CD4-positive, alpha-beta T cell treated with Interleukin-4 for 1 hour (primary cell): ENCODE results near the gene HSPA12B.

Experiments
- DNase-seq, 2 donors: peaks; one replicate each; pipeline ENCODE4 v3.0.0-alpha.2; 2020 to 2022

HSPA12B gene

DNA sequence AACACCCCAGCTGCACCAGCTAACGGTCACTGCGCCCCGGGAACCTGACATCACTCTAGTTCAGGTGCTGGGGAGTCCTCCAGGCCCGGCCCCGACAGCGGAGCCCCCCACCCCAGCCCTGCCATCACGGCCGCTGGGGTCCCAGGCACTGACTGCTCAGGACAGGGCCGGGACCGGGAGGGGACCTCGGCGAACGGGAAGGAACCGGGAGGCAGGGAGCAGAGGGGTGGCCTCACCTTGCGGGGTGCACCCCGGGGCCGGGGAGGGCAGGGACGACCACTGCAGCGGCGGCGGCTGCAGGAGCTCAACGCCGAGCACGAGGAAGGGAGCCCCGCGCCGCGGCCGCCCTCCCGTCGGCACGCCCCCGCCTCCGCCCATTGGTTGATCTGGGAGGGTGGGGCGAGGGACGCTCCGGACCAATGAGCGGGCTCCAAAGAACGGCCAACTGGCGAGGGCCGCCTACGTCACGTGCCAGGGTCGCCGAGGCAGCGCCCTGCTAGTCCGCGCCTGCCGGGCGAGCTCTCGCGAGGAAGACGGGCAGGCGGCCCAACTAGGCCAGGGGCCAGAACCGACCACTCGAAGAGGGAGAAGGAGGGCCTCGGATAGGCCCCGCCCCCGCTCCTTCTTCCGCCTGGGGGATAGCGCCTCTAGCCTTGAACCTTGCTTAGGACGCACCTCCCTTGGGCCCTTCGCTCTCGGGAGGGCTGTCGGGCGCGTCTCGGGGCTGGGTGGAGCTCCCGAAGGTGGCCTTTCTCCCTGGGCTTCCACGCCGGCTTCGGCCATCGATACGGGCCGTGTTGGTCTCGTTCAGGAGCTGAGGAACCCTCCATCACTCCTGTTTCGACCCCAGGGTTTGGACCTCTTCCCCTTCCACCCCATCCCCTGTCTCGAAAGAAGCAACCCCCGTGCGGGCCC is 35.2 kb downstream of the HSPA12B start, which contains the start of gene ADISSP:
TSS of gene ADISSP (minus strand) at position 327 of the 915 bp plus-strand sequence. CDS start 7,653 bp downstream, outside the sequence.
- DNase-seq, result peak; percentile 98

DNA sequence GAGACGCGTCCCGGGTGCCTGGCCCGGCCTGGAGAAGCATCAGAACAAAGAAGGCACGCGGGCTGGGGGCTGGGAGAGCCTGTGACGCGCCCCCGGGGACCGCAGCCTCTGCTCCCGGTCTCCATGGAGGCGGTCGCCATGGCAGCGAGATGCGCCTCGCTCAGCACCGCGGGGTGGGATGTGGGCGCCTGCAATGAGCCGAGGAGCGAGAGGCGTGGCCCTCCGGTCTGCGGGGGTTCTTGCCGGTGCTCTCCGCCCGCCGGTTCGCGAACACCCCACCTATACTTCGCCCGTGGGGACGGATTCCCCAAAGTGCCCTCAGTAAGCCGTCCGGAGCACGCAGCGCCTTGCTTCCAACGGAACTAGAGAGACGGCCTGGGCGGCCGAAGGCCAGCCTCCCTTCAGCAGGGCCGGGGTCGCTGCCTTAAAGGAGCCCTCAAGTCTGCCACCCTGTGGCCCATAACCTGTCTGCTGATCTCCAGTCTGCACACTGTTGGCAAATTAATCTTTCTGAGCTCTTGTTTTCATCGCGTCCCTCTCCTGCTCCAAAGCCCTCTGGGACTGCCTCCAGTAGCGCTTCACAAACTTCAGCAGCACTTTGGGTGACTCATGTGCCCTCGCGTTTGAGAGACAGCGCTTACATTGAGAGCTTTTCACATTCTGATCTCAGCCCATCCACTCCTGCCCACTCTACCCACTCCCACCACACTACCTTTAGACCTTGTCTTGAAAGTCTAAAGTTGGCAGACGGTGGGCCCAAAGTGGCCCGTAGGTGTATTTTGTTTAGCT is 36.1 kb downstream of the HSPA12B start:
- peak; percentile 86 to 88 for DNase-seq

DNA sequence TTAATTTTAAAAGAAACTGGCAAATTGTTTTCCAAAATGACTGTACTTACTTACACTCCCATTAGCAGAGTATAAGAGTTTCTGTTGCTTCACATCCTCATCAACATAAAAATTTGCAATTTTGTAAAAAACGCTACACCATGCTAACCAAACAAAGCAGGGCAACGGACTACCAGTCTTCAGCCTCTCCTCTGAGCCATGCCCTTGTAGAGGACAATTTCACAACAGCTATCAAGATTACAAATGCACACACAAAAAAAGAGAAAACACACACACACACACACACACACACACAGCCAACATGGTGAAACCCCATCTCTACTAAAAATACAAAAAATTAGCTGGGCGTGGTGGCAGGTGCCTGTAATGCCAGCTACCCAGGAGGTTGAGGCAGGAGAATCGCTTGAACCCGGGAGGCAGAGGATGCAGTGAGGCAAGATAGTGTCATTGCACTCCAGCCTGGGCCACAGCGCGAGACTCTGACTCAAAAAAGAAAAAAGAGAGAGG is 39.1 kb downstream of the HSPA12B start:
- no peak for DNase-seq

DNA sequence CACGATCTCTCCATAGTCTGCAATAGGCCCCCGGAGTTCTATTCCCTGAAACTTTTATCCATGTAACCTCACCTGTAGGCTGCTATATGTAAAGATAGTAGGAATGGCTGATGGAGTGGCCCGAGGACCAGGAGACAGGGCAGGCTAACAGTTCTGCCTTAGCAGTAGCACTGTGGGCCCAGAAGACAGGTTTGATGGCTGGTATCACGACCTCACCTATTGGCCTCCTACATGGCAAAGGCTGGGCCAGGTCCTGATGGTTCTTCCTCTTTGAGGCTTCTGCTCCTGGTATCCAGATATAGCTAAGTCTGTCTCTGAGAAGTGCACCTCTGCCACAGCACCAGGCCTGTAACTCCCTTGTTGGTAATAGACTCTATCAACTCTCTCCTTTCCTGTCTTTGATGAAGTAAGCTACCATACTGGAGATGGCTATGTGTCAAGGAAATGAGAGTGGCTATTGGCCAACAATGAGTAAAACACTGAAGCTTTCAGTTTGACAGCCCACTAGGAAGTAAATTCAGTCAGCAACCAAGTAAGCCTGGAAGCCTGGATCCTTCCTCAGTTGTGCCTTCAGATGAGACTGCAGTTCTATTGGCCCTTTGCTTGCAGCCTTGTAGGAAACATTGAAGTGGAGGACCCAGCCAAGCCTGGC is 43.1 kb downstream of the HSPA12B start:
- DNase-seq, result no peak

DNA sequence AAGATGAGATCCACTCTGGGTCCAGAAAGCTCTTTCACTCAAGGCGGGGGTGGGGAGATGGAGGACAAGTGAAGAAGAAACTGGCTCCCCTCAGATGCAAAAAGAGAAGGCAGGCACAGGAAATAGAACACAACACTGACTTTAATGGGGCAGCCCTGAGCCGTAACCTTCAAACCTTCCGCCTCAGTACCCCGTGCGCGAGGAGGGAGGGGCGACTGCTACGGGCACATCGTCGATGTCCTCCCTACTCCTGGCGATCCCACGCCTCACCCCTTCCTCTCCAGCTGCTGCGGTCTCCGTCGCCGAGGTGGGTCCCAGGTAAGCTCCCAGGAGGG is 44.9 kb downstream of the HSPA12B start:
- no peak for DNase-seq

DNA sequence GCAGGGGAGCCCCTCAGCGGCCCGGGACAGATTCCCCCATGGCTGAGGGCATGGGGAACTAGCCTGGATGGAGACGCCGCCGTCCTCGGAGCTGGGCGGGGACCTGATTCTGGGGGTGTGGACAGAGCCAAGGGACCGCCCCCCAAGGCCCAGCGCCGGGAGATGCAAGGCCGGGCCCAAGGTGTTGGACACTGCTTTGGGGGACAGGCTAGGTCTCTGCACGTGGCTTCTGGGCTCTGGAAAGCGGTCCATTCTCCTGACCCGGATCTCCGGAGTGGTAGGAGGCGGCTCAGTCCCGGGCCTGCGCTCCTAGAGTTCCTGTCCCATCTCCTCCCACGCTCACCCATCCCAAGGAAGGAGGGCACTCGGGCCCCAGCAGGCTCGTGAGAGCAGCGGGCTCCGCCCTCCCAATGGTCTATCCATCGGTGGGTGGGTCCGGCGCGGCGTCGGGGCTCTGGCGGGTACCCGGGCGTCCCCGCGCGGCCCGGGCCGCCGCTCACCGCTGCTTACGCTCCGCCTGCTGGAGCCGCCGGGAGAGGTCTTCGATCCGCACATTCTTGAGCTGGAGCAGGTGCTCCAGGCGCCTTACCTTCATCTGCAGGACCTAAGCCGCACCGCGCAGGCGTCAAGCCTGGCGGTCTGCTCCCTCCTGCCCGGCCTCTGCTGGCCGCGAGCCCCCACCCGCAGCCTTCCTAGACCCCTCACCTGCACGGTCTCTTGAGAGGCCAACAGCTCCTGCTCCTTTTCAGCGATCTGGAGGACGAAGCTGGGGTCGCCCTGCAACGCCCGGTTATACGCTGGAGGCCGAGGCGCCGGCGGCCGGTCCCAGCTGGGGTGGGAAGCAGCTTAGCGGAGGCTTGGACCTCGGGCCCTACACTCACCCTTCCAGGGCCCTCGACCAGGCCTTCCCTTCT is 45.5 kb downstream of the HSPA12B start:
- DNase-seq, result peak; percentile 46 to 50

DNA sequence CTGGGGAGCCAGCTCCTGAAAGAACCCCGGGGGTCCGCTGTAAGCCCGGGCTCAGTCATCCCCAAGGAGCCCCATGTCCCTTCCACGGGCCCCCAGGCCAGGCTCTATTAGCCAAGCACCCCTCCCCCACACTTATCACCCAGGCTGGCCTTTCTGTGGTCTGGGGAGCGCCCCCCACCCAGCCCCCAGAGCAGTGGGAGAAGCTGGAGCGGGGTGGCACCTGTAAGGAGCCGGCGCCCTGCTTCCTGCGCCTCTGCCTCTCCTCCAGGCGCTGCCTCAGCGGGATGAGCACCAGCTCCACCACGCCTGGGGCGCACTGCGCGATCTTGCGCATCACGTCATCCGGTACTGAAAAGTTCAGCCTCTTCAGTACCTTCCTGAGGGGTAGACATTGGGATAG is 46.5 kb downstream of the HSPA12B start:
- no peak for DNase-seq

DNA sequence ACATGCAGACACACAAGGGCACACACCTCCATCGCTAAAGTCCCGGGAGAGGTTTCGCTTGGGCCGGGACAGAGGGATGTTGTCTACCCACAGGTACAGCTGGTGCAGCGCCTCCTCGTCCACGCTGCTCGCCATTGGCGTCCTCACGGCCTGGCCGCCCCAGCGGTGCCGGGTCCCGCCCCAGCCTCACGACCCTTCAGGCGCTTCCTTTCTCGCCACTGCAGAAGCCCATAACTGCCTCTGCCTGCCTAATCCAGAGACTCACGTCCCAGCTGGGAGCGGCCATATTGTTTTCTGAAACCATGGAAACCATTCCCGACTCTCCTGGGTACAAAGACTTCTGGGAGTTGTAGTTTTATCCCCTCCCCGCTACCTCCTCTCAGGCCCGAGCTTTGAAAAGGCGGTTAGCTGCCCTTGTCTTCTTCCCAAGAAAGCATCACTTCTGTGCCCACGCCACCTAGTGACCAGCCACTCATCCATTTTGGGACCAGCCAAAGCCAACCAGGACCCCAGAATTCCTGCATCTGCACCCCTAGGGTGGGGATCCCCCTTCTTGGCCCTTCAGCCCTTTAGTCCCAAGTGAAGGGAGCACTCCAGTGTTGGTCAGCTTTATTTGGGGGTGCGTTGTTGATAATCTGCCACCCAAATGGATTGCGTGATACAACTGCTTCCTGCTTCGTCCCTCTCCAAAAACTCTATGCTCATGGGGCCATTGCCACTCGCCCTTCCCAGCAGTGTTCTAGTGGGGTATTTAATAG is 48.8 kb downstream of the HSPA12B start, which contains the start of gene SPEF1:
TSS of gene SPEF1 (minus strand) at position 296 of the 758 bp plus-strand sequence. CDS start at position 135, 161 bp downstream.
- DNase-seq, result peak; percentile 70 to 79

DNA sequence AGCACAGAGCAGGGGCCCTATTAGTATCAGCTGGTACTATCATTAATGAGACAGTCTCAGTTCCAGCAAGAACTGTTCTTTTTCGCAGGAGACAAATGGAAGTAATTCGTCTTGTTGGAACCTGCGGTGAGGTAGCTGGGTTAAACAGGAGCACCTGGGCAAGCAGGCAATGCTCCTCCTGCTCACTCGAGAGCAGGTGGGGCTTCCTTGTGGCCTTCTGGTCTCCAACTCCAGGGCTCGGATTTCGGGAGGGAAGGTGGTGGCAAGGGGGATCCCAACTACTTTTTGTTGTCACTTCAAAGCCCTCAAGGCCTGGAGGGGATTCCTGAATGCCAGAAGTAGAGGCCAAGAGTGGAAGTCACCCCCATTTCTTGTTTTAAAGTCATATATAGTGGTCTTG is 50.1 kb downstream of the HSPA12B start:
- no peak for DNase-seq

DNA sequence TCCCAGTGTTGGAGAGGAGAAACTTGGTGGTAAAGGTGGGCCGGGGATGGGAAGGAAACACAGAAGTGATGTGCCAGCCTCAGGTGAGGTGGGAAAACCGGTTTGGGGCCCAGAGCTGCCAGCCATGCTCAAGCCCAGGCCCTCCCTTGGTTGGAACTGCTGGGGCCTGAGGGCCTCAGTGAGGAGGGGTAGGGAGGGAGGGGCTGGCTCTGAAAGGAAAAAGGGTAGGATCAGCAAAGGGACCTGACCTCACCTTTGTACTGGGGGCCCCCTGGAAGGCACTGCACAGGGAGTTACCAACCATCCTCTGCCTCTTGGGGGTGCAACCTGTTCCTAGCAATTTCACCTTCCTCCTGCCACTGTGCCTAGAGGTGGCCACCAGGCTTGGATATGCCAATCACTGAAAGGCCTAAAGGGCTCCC is 50.6 kb downstream of the HSPA12B start:
- DNase-seq, result no peak

DNA sequence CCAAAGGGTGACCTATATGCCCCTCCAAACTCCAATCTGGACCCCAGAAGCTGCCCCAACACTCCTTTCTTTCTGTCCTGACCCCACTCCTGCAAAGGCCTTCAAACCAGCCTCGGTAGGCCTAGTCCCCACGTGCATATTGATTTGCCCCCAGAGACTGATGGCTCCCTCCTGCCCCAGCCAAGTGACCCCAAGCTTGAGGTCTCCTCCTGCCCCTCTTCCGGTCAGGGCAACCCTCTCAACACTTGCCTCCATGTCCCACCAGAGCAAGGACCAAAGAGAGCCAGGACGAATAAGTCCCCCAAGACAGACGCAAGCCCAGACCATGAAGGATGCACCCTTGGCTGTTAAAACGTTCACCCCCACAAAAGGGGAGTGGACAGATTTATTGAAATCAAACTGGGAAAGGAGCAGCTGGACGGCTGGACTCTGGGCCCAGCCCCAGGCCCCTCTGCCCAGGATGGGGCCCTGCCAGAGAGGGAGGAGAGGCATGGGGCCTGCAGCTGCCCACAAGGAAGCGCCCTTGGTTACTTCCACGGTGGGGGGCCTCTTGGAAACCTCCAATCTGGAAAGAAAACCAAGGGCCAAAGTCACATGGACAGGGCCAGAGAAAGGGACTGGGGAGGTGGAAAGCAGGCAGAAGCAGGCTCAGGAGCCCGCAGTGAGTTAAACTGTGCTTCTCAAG is 51.2 kb downstream of the HSPA12B start:
- DNase-seq, result no peak

DNA sequence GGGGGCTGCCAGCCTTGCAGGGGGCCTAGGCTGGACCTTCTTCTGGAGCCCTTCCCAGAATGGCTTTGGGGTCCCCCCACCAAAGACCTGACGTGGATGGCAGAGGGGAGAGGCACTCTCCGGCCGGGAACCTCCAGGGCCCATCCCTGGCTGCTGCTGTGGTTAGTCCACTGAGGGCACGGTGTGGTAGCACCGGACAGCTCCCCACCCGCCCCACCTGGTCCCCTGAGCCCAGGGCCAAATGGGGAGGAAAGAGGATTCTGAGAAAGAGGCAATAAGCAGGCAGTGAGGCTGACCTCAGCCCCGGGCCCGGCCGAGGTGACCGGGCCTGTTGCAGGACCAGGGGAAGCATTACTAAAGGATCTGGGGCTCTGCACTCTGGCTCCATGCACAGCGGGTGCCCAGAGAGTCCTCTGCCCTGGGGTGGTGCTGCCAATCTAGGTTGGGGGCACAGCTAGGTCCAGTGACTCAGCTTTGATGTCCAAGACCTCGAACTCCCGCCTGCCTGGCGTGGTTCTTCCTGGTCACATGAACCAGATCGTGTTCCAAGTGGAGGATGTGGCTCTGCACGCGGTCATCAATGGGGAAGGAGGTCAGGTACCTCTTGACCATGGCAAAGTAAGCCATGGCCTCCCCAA is 51.9 kb downstream of the HSPA12B start:
- DNase-seq, result no peak

DNA sequence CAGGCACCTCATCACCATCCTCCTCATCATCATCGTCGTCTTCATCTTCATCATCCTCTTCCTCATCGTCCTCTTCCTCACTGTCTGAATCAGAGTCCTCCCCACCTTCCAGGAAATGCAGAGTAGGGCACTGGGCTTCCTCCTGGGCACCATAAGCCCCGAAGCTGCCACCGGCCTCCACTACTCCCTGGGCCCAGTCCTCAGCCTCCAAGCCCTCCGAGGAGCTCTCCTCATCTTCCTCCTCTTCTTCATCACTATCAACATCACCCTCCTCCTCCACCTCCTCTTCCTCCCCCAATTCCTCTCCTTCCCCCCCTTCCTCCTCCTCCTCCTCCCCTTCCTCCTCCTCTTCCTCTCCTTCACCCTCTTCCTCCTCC is 52.4 kb downstream of the HSPA12B start:
- DNase-seq, result no peak

DNA sequence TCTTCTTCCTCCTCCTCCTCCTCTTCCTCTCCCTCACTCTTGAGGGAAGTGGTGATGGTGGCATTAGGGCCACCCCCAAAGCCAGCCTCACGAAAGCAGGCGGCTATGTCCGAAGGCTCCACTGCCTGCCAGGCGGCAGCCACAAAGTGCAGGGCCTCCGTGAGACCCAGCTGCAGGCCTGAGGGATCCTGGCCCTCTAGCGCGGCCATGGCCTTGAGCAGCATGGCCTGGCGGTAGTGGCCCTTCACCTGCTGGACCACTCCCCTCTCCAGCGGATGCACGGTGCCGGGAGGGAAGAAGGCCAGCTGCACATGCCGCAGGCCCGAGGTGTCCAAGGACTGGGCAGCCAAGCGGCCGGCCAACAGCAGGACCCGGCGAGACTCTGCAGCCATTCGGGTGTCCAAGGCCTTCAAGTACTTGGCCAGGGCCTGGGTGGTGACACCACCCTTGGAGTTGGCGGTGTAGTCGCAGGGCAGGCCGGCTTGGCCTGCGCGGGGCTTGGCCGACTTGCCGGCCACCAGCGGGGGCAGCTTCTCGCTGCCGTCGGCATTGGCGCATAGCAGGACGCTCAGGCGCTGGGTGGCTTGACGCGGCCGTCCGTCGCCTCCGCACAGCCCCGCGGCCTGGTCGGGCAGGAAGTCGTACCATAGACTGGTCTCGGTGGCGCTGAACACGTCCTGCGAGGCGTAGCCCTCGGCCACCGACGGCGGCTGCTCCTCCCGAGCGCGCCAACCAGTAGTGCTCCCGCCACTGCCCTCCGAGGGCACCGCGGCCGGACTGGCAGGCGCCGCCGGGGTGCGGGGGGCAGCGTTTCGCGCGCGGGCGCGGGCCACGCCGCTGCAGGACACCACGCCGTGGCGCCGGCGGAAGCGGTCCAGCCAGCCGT is 53.0 kb downstream of the HSPA12B start:
- no peak for DNase-seq

DNA sequence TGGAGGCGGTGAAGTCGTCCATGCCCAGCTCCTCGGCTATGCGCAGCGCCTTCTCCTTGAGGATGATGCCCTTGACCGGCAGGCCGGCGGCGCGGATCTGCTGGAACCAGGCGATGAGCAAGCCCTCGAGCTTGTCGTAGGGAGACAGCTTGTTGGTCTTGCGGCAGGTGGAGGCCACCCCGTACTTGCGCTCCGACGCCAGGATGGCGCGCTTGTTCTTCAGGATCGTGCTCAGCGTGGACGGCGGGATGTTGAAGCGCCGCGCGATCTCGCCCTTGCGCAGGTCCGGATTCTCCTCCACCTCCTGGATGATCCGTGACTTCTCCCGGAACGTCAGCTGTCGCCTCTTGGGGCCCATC is 53.6 kb downstream of the HSPA12B start:
- peak; percentile 47 to 48 for DNase-seq

DNA sequence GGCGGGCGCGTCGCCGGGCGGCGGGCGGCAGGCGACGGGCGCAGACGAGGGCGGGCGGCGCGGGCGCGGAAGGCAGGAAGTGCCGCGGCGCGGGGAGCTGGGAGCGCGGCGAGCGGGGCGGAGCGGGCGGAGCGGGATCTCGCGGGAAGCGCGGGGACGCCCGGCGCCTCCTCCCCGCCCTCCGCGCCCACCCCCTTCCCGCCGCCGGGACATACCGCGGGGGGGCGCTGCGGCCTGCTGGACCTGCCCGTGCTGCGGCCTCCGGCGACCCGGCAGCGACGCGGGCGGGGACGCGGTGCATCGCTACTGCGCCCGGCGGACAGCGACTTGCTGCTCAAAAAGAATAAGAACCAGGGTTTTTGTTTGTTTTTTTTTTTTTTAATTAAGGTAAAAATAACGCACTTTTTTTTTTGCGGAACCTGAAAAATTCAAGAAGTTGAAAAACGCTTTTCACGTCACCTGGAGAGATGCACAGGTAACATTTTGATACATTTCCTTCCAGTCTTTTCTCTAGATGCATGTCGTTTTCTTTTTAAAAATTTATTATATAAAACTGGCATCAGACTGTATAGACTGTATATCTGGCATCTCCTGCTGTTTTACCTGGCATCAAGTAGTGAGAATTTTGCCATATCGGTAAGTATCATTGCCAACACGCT is 54.3 kb downstream of the HSPA12B start, which contains the start of gene CENPB:
TSS of gene CENPB (minus strand) at position 76 of the 659 bp plus-strand sequence. CDS start 257 bp downstream, outside the sequence.
- DNase-seq, result peak; percentile 87 to 91

DNA sequence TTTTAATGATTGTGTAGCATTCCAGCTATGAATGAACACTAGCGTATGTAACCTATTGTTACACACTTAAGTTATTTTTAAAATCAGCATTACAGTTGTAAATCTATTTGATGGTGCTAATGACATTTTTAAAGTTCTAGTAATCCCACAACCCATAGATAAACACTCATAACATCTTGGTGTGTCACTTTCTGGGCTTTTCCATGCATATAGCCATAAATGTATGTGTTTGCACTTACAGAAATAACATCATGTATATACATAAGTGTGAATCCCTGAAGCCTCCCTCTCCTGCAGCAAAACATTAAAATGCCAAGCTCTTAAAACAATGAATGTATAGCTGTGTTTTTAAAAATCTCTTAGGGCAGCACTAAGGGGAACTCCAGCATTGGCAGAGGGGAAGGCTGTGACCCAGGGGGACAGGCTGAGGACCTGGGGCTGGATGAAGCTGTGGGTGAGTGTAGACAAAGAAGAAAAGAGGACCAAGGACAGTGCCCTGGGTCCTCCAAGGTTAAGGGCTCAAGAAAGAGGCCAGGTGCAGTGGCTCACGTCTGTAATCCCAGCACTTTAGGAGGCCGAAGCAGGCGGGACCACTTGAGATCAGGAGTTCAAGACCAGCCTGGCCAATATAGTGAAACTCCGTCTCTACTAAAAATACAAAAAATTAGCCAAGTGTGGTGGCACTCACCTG is 55.0 kb downstream of the HSPA12B start:
- no peak for DNase-seq
